GM18502 (cell line): ENCODE results near the gene NLGN2.
A peak's percentile ranks its signal among the peaks of the same experiment; 100 is the strongest.

Experiments
- ATAC-seq: cut with Tn5 transposase; IDR thresholded peaks from one replicate; pipeline ENCODE4 v1.9.1; 2021; ENCODE audit warnings: mild to moderate bottlenecking; ENCODE audit not compliant: unreplicated experiment, poor library complexity

The NLGN2 gene

GRCh38 chr17:7391307-7391706 is 16.3 kb upstream of the NLGN2 start:
- no peak for ATAC-seq

GRCh38 chr17:7392696-7393612 is 14.7 kb upstream of the NLGN2 start:
- no peak for ATAC-seq

GRCh38 chr17:7393613-7394451 is 13.8 kb upstream of the NLGN2 start:
- peak; percentile 46 for ATAC-seq

GRCh38 chr17:7394452-7395191 is 13.0 kb upstream of the NLGN2 start, which contains the start of gene PLSCR3:
Gene PLSCR3 (minus strand): TSS chr17:7394525. CDS start chr17:7394110, 415 bp downstream.
- ATAC-seq = peak; percentile 88

GRCh38 chr17:7396147-7396546 is 11.5 kb upstream of the NLGN2 start:
- no peak for ATAC-seq

GRCh38 chr17:7398612-7399011 is 9.0 kb upstream of the NLGN2 start:
- ATAC-seq = no peak

GRCh38 chr17:7403043-7403726 is 4.5 kb upstream of the NLGN2 start:
- ATAC-seq = no peak

- ATAC-seq = peak; percentile 36
Measured at GRCh38 chr17:7403727-7403976, 4.0 kb upstream of the NLGN2 start.

GRCh38 chr17:7403977-7404736 is 3.5 kb upstream of the NLGN2 start, which contains the start of gene TMEM256:
Gene TMEM256 (minus strand): TSS chr17:7404097. CDS start chr17:7404084, 13 bp downstream.
- ATAC-seq = peak; percentile 87

GRCh38 chr17:7404737-7405349 is 2.8 kb upstream of the NLGN2 start:
- ATAC-seq = peak; percentile 9

GRCh38 chr17:7405350-7406234 is 2.1 kb upstream of the NLGN2 start:
- no peak for ATAC-seq

- ATAC-seq = no peak
Measured at GRCh38 chr17:7406235-7406825, 1.3 kb upstream of the NLGN2 start.

GRCh38 chr17:7407082-7407481 is 563 bp upstream of the NLGN2 start:
- no peak for ATAC-seq

- ATAC-seq = no peak
Measured at GRCh38 chr17:7408252-7408727, 645 bp downstream of the NLGN2 start.

GRCh38 chr17:7408863-7409262 is 1.2 kb downstream of the NLGN2 start:
- ATAC-seq = no peak

GRCh38 chr17:7409716-7410115 is 2.1 kb downstream of the NLGN2 start:
- ATAC-seq = no peak

- ATAC-seq = no peak
Measured at GRCh38 chr17:7410634-7411426, 3.2 kb downstream of the NLGN2 start.
